HFF-Myc (cell line): ENCODE data around the gene DNAH14.
A peak's percentile ranks its signal among the peaks of the same experiment; 100 is the strongest.
"Not testable (repeated sequence)": the region's sequence is repeated elsewhere in the genome, so short reads cannot be mapped to it uniquely, and the experiment has no call there.

ENCODE experiments used
- DNase-seq: peaks from one replicate; pipeline ENCODE4 v3.0.0-alpha.2; 2011; ENCODE audit warnings: low read depth; ENCODE audit errors: extremely low read depth
- H3K4me3 ChIP-seq: replicated peaks from 2 replicates; pipeline ENCODE4 v1.5.1; 2011; ENCODE audit warnings: low read depth, mild to moderate bottlenecking, control low read depth, low read length
- TF ChIP-seq, protein P1 (sequence below): IDR thresholded peaks from 2 replicates; pipeline ENCODE4 v1.5.1; 2012; ENCODE audit warnings: mild to moderate bottlenecking, low read depth, low read length, control low read depth; ENCODE audit errors: missing control alignments

Gene DNAH14

DNA sequence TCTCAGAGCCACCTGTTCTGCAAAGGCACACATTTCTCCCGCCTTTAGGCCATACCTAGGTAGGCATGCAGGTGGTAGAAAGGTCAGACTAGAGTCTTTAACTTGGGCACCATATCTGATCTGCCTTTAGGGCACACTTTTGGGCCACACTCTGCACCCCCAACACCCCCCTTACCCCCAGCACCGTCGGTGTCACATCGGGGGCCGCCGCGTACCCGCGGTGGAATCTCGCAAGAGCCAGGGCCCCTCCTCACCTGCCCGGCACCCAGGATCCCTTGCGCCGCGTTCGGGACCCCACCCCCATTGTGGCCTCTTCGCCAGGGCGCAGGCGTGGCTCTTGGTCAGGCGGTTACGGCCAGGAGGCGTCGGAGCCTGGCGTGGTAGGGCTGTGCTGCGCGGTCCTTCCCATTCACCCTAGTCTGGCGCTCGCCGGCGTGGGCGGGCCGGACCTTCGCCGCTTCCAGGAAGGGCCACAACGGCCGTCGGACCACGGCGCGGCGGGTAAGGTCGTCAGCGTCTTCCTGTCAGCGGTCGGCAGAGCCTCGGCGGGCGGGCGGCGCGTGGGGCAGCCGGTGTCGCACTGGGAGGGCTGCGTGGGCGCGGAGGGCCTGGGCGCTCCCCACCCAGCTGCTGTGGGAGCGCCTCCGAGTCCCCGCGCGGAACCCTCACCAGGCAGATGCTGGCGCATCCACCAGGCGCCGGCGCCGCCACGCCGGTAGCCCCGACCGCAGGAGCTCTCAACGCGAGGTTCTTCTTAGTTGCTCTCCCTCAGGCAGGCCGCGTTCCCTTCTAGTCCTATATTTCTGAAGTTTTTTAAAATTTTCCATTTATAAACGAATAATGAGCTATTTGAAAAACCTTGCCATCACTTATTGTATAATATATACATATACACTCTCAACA lies at the start of gene DNAH14:
TSS of gene DNAH14 (plus strand) at position 341 of the 903 bp plus-strand sequence. CDS start 23,028 bp downstream, outside the sequence.
- H3K4me3 ChIP-seq: peak within 1 kb of the TSS; percentile 58
- peak; percentile 43 for DNase-seq

DNA sequence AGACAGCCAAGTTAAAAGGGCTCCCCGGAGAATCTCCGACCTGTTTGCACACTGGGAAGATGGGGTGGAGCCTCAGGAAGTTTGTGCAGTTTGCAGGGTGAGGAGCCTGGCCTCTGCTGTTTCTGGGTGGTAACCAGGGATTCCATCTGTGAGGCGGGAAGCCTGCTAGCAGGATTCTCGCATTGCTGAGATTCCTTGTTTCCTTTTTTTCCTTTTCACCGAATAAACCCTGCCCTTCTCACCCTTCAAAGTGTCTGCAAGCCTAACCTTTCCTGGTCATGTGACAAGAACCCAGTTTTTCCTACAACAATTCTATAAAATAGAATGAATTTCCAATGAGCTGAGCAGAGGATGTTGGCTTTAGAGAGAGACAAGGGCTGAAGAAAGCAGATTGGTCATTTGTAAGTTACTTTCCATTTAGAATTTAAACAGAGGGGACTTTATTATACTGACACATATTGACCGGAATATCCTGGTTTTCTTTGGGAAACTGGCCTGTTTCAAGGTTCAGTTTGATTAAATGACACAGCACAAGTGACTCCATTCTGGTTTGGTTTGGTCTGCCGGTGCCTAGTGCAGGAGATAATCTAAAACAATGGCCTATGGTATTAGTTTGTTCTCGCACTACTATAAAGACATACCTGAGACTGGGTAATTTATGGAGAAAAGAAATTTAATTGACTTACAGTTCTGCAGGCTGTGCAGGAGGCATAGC lies 48.7 kb upstream of the DNAH14 start:
- H3K4me3 ChIP-seq: no peak overlapping the region
- no peak for DNase-seq
- TF ChIP-seq, protein P1, sequence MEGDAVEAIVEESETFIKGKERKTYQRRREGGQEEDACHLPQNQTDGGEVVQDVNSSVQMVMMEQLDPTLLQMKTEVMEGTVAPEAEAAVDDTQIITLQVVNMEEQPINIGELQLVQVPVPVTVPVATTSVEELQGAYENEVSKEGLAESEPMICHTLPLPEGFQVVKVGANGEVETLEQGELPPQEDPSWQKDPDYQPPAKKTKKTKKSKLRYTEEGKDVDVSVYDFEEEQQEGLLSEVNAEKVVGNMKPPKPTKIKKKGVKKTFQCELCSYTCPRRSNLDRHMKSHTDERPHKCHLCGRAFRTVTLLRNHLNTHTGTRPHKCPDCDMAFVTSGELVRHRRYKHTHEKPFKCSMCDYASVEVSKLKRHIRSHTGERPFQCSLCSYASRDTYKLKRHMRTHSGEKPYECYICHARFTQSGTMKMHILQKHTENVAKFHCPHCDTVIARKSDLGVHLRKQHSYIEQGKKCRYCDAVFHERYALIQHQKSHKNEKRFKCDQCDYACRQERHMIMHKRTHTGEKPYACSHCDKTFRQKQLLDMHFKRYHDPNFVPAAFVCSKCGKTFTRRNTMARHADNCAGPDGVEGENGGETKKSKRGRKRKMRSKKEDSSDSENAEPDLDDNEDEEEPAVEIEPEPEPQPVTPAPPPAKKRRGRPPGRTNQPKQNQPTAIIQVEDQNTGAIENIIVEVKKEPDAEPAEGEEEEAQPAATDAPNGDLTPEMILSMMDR: no peak

More for the DNA sequence above, at the start of gene DNAH14:
- TF ChIP-seq, protein P1: no peak

DNA sequence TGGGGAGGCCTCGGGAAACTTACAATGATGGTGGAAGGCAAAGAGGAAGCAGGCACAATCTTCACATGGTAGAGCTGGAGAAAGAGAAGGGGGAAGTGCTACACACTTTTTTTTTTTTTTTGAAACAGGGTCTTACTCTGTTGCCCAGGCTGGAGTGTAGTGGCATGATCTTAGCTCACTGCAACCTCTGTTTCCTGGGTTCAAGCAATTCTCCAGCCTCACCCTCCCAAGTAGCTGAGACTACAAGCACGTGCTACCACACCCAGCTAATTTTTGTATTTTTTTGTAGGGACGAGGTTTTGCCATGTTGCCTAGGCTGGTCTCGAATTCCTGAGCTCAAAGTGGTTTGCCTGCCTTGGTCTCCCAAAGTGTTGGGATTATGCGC lies 48.2 kb upstream of the DNAH14 start:
- DNase-seq, H3K4me3 ChIP-seq: not testable (repeated sequence)

DNA sequence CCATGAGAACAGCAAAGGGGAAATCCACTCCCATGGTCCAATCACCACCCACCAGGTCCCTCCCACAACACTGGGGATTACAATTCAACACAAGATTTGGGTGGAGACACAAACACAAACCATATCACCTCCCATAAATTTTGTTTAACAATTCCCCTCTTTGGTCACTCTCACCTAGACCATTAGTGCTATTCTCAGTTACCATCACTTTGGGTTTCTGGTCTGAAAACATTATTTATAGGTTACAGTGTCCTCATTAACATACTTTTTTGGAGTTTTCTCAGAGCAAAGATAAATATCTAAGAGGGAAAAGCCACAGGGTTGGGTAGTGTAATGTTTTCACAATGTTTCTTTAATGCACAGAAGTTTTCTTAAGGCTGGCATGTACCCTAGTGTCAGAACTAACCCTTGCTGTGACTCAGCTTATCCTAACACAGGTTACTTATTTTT lies 47.7 kb upstream of the DNAH14 start:
- TF ChIP-seq, protein P1: no peak

DNA sequence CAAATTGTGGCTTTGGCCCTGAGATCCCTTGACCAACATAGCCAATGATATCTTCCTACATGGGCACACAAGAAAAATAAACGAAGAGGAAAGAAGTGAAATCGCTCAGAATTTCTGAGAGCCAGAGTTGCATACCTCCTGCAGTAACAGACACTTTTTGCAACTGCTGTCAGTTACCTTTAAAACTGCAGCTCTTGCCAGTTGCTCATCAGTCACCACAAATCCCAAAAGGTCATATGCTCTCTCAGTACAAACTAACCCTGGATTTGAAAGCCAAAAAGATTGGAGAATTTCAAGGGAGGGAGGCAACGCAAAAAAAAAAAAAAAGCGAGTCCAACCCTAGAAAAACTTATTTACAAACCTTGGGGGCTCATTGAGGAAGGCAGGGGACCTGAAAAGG lies 47.2 kb upstream of the DNAH14 start:
- no peak for DNase-seq
- TF ChIP-seq, protein P1: no peak

More for the DNA sequence above, 47.7 kb upstream of the DNAH14 start:
- DNase-seq: no peak
- no peak overlapping the region for H3K4me3 ChIP-seq

DNA sequence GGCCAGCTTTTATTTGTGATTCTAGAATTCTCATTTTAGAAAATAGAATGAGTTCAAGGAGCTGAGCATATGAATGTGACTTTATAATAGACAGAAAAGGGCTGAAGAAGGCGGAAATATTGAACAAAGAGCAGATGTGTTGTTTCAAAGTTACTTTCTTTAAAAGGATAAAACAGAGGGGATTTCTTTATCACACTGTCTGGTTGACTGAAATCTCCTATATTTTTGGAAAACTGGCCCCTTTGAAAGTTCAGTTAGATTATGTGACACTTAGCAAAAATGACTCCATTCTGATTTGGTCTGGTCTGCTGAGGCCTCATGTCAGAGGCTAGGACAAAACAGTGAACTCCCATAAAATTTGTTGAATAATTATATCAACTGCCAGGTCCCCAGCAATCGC lies 46.4 kb upstream of the DNAH14 start:
- H3K4me3 ChIP-seq: no peak overlapping the region
- DNase-seq: no peak
- TF ChIP-seq, protein P1: no peak

More for the DNA sequence above, 47.2 kb upstream of the DNAH14 start:
- H3K4me3 ChIP-seq: no peak overlapping the region

DNA sequence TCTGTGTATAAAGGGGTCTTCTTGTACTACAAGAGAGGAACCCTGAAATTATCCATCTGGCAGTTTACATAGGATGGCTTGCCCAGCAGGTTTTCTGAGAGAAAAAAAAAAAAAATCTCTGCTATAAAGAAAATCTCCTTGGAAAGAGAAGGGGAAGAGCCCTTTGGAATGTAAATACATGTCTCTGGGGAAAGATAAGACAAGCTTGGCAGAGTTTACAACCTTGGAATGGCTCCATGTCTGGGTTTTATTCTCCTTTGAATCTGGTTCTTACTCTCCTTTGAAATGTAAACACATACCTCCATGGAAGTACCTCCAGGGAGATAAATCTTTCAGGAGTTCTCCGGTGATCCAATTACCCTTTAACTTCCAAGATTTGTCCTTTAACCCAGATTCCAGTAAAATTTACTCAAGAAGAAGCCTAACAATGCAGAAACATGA lies 45.1 kb upstream of the DNAH14 start:
- DNase-seq: no peak
- TF ChIP-seq, protein P1: no peak
- H3K4me3 ChIP-seq: no peak overlapping the region

DNA sequence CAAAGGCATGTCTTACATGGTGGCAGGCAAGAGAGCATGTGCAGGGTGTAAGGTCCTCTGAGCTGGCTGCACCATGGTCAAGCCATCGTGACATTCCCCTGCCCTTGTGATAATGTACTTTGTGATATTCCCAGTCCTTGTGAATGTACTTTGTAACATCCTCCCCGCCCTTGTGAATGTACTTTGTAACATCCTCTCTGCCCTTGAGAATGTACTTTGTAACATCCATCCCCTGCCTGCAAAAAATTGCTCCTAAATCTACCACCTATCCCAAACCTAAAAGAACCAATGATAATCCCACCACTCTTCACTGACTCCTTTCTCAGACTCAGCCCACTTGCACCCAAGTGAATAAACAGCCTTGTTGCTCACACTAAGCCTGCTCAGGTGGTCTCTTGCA lies 44.1 kb upstream of the DNAH14 start:
- not testable (repeated sequence) for H3K4me3 ChIP-seq, DNase-seq
